ENCODE measurements around the gene ZRSR2. TPM values are rescaled to one million over a fixed set of nuclear protein-coding genes. Genes with fewer than 3 reads are reported as not detected.

The ZRSR2 gene
- total RNA-seq, 1 experiment from 2014 or later: 3.0 TPM

DNA sequence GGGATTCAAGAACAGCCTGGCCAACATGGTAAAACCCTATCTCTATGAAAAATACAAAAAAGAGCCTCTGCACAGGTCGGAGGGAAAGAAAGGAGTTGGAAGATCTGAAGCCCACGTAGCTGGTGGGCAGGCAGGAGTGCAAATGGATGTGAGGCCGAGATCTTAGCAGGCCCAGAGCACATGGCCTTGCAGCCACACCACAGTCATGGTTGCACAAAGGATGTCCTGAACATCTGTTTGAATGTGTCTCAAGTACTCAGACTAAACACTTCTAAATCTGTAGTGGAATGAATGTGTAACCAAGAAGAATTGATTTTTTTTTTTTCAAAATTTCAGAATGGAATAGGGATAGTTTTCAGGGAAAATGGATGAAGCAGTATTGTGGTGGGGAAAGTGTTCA lies 41.4 kb upstream of the ZRSR2 start:
- BruUV-seq (replicated peaks): no TSS peak
- ATAC-seq (no peak), DNase-seq (ENCODE audit: low read depth, low spot score) (no peak)
- ChIA-PET CTCF (no interaction called here), POLR2A (no interaction called here)
- Histone ChIP-seq H3K27me3 (ENCODE audit: control insufficient read depth, insufficient read depth, low read length) (no peaks in the 10 kb centered on the region), H3K9me3 (ENCODE audit: control insufficient read depth, insufficient read depth, low read depth, low read length) (no peaks in the 10 kb centered on the region), H3K4me3 (ENCODE audit: low read depth in 2 of 2, low read length in 2 of 2) (no peak overlapping the region), H3K36me3 (ENCODE audit: control insufficient read depth, insufficient read depth, low read length) (no peaks in the 10 kb centered on the region), H3K4me1 (ENCODE audit: control insufficient read depth, insufficient read depth, low read length) (no peaks in the 10 kb centered on the region), H3K27ac (ENCODE audit: low read length) (no peak overlapping the region)
- in situ Hi-C loops (cut with HindIII; ENCODE audit: low pct_unique_long_range_greater_than_20kb, low sequenced_read_pairs): no loop called here
- intact Hi-C loops (cut with micrococcal nuclease; ENCODE audit: unreplicated experiment): no loop called here
- TF ChIP-seq TCF7L2 (IDR thresholded peaks at IDR 0.05; ENCODE audit: low read depth, low read length) (no peak), SIN3A (IDR thresholded peaks at IDR 0.05; ENCODE audit: borderline replicate concordance, insufficient read depth, low read depth, low read length) (no peak), POLR2AphosphoS5 (IDR thresholded peaks at IDR 0.05; ENCODE audit: low read depth, low read length) (no peak)
- TF ChIP-seq, protein P1, sequence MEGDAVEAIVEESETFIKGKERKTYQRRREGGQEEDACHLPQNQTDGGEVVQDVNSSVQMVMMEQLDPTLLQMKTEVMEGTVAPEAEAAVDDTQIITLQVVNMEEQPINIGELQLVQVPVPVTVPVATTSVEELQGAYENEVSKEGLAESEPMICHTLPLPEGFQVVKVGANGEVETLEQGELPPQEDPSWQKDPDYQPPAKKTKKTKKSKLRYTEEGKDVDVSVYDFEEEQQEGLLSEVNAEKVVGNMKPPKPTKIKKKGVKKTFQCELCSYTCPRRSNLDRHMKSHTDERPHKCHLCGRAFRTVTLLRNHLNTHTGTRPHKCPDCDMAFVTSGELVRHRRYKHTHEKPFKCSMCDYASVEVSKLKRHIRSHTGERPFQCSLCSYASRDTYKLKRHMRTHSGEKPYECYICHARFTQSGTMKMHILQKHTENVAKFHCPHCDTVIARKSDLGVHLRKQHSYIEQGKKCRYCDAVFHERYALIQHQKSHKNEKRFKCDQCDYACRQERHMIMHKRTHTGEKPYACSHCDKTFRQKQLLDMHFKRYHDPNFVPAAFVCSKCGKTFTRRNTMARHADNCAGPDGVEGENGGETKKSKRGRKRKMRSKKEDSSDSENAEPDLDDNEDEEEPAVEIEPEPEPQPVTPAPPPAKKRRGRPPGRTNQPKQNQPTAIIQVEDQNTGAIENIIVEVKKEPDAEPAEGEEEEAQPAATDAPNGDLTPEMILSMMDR (IDR thresholded peaks at IDR 0.05): no peak
- TF ChIP-seq, protein P2, sequence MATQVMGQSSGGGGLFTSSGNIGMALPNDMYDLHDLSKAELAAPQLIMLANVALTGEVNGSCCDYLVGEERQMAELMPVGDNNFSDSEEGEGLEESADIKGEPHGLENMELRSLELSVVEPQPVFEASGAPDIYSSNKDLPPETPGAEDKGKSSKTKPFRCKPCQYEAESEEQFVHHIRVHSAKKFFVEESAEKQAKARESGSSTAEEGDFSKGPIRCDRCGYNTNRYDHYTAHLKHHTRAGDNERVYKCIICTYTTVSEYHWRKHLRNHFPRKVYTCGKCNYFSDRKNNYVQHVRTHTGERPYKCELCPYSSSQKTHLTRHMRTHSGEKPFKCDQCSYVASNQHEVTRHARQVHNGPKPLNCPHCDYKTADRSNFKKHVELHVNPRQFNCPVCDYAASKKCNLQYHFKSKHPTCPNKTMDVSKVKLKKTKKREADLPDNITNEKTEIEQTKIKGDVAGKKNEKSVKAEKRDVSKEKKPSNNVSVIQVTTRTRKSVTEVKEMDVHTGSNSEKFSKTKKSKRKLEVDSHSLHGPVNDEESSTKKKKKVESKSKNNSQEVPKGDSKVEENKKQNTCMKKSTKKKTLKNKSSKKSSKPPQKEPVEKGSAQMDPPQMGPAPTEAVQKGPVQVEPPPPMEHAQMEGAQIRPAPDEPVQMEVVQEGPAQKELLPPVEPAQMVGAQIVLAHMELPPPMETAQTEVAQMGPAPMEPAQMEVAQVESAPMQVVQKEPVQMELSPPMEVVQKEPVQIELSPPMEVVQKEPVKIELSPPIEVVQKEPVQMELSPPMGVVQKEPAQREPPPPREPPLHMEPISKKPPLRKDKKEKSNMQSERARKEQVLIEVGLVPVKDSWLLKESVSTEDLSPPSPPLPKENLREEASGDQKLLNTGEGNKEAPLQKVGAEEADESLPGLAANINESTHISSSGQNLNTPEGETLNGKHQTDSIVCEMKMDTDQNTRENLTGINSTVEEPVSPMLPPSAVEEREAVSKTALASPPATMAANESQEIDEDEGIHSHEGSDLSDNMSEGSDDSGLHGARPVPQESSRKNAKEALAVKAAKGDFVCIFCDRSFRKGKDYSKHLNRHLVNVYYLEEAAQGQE (IDR thresholded peaks at IDR 0.05; ENCODE audit: insufficient read depth in 1 of 2, low read depth in 2 of 2, low read length in 1 of 2): no peak

DNA sequence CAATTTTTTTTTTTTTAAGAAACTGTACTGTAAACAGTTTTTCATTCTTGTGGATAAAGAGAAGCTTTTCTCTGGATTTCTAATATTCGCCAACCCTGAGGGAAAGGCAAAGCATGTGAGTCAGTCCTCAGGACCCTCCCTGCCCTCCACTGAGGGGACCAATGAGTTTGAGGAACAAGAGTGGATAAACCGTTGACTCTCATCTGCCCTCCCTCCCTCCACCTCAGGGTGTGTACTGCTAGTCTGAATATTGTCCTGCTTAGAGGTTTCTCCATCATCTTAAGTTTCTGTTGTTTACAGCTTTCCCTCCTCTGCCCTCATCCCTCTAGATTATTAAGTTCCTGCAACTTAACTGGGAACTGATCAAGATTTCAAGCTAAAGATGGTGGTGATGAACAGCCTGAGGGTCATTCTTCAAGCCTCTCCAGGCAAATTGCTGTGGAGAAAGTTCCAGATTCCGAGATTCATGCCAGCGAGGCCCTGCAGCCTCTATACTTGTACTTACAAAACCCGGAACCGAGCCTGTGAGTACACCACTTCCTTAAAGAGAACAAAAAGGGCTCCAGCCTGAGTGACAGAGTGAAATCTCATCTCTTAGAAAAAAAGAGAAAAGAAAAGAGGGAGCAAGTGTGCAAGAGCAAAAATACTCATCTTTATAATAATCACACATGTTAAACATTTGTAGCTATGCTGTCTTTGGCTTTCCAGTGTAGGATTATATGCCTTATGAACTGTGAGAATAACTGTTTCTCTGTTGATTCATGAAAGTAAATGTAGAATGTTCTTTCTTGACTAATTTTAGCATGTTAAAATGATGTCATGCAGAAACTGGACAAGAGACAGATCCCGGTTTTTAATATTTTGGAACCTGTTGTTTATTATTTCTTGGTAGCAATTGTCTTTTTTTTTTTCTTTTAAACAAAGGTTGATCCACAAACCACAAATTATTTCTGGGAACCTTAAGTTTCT lies 40.4 kb upstream of the ZRSR2 start:
- TF ChIP-seq, protein P2 (IDR thresholded peaks at IDR 0.05; ENCODE audit: insufficient read depth in 1 of 2, low read depth in 2 of 2, low read length in 1 of 2): no peak
- no peak for TF ChIP-seq TCF7L2 (IDR thresholded peaks at IDR 0.05; ENCODE audit: low read depth, low read length)
- no peak for TF ChIP-seq SIN3A (IDR thresholded peaks at IDR 0.05; ENCODE audit: borderline replicate concordance, insufficient read depth, low read depth, low read length)
- TF ChIP-seq, protein P1 (IDR thresholded peaks at IDR 0.05): no peak
- no peak for TF ChIP-seq POLR2AphosphoS5 (IDR thresholded peaks at IDR 0.05; ENCODE audit: low read depth, low read length)
- Histone ChIP-seq H3K9me3 (ENCODE audit: control insufficient read depth, insufficient read depth, low read depth, low read length) (no peaks in the 10 kb centered on the region), H3K27ac (ENCODE audit: low read length) (peak overlapping the region; percentile 44; the same call in 1 of the 2 replicates), H3K27me3 (ENCODE audit: control insufficient read depth, insufficient read depth, low read length) (no peaks in the 10 kb centered on the region), H3K4me1 (ENCODE audit: control insufficient read depth, insufficient read depth, low read length) (no peaks in the 10 kb centered on the region), H3K4me3 (ENCODE audit: low read depth in 2 of 2, low read length in 2 of 2) (no peak overlapping the region), H3K36me3 (ENCODE audit: control insufficient read depth, insufficient read depth, low read length) (no peaks in the 10 kb centered on the region)
- BruUV-seq (replicated peaks): no TSS peak
- DNase-seq (ENCODE audit: low read depth, low spot score): no peak
- in situ Hi-C loops (cut with HindIII; ENCODE audit: low pct_unique_long_range_greater_than_20kb, low sequenced_read_pairs) (no loop called here), intact Hi-C loops (cut with micrococcal nuclease; ENCODE audit: unreplicated experiment) (no loop called here)
- ChIA-PET CTCF (no interaction called here), POLR2A (no interaction called here)
- no peak for ATAC-seq
